ENCODE data around the gene FGFR2. TPM values are rescaled to one million over a fixed set of nuclear protein-coding genes. Genes with fewer than 3 reads are reported as not detected.

FGFR2 gene
- 47.1 and 71.1 TPM in 2 replicates for total RNA-seq (2014; rRNA removed; shearing (Covaris generic))

DNA sequence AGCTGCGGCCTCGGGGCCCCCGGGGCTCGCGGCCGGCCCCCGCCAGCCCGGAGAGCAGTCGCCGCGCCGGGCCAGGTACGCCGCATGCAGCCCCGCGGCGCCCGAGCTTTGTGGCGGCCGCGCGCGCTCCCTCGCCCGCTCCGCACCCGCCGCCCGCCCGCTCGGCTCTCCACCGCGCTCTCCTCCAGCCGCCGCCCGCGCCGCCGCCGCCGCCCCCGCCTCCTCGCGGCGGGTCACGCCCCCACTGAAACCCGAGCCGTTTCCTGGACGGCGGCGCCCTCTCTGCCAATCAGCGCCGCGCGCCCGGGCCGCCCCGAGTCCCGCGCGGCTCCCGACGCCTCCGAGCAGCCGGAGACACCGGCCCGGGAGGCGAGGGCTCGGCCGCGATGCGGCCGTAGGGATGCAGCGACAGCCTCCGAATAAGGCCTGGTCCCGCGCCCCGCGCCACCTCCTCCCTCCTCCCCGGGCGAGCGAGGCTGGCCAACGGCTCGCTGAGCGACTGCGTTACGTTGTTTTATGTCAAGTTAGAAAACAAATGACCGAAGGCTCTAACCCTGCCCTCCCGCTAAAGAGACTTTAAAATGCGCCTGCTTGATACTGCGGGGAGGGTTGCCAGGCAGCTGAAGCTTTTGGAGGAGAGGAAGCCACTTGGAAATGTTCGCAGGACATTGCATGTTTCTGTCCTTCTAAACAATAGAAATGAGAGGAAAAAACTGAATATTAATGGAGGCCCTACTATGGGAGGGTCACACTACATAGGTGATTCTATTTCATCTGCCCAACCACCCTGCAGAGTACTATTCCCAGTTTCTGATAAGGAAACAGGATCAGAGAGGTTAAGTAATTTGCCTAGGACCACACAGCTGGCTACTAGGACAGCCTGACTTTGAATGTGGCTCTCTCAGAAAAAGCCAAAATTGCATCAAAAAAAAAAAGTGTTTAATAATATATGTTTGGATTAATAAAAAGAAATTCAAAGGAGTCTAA is at the start of gene FGFR2:
FGFR2 (minus strand) TSS at position 182 of the 987 bp plus-strand sequence. CDS start 4,627 bp downstream, outside the sequence.
- Histone ChIP-seq H3K27me3 (ENCODE audit: control insufficient read depth, insufficient read depth, low read length) (peaks cover 3% of the 10 kb centered on the region; the same call in 1 of the 2 replicates), H3K36me3 (replicated peaks; ENCODE audit: control insufficient read depth, insufficient read depth, low read length) (peaks cover 9% of the 10 kb centered on the region), H3K4me3 (ENCODE audit: insufficient read depth, low read depth, low read length) (peak within 1 kb of the TSS; percentile 99)
- DNase-seq = peak; percentile 97

DNA sequence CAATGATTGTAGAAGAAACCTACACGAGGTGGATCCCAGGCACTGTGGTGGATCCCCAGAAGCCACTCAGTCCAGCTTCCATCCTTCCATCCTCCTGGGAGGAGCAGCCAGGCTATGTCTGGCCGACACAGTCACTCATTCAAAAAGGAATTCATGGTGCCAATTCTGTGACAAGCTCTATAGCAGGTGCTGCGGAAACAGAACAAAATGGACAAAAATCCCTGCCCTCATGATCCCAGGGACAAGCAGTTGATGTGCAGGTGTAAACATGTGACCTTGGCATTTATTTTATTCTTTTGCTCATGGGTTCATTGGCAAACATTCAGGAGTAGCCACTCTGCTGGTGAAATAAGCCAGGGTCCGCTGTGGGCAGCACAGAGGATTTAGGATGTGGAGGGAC is 49.2 kb upstream of the FGFR2 start:
- Histone ChIP-seq H3K27me3 (ENCODE audit: control insufficient read depth, insufficient read depth, low read length) (no peaks in the 10 kb centered on the region), H3K4me3 (ENCODE audit: insufficient read depth, low read depth, low read length) (no peak overlapping the region), H3K36me3 (replicated peaks; ENCODE audit: control insufficient read depth, insufficient read depth, low read length) (no peaks in the 10 kb centered on the region)
- DNase-seq = no peak

- no peak for DNase-seq
- H3K36me3 ChIP-seq (replicated peaks; ENCODE audit: control insufficient read depth, insufficient read depth, low read length) = no peaks in the 10 kb centered on the region
- H3K27me3 ChIP-seq (ENCODE audit: control insufficient read depth, insufficient read depth, low read length) = no peaks in the 10 kb centered on the region
- H3K4me3 ChIP-seq (ENCODE audit: insufficient read depth, low read depth, low read length) = no peak overlapping the region
These were observed 47.5 kb upstream of the FGFR2 start for GRCh38 chr10:121645696-121646095.

DNA sequence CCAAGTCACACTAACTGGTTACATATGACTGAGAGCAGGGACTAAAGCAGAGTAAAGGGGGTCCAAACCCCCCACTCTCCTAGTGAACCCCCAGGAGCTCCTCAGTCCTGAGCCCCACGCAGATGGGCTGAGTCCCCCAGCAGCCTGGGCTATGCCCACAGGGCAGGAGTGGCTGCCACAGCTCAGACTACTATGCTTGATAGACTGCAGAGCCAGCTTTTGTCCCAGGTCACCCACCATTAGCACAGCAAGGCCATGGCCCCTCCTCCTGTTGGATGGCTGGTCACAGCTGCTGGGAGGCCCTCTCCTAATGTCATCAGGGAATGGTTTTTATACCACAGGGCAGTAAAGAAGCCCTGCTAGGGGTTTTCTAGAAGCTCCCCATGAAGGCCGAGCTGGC is 46.3 kb upstream of the FGFR2 start:
- DNase-seq = no peak
- Histone ChIP-seq H3K36me3 (replicated peaks; ENCODE audit: control insufficient read depth, insufficient read depth, low read length) (no peaks in the 10 kb centered on the region), H3K4me3 (ENCODE audit: insufficient read depth, low read depth, low read length) (no peak overlapping the region), H3K27me3 (ENCODE audit: control insufficient read depth, insufficient read depth, low read length) (no peaks in the 10 kb centered on the region)

GRCh38 chr10:121640266-121640665 is 42.0 kb upstream of the FGFR2 start:
- no peak overlapping the region for H3K4me3 ChIP-seq (ENCODE audit: insufficient read depth, low read depth, low read length)
- no peak for DNase-seq
- H3K27me3 ChIP-seq (ENCODE audit: control insufficient read depth, insufficient read depth, low read length) = no peaks in the 10 kb centered on the region
- H3K36me3 ChIP-seq (replicated peaks; ENCODE audit: control insufficient read depth, insufficient read depth, low read length) = no peaks in the 10 kb centered on the region

GRCh38 chr10:121639416-121639815 is 41.2 kb upstream of the FGFR2 start:
- no peak overlapping the region for H3K4me3 ChIP-seq (ENCODE audit: insufficient read depth, low read depth, low read length)
- H3K27me3 ChIP-seq (ENCODE audit: control insufficient read depth, insufficient read depth, low read length) = no peaks in the 10 kb centered on the region
- no peaks in the 10 kb centered on the region for H3K36me3 ChIP-seq (replicated peaks; ENCODE audit: control insufficient read depth, insufficient read depth, low read length)
- no peak for DNase-seq

DNA sequence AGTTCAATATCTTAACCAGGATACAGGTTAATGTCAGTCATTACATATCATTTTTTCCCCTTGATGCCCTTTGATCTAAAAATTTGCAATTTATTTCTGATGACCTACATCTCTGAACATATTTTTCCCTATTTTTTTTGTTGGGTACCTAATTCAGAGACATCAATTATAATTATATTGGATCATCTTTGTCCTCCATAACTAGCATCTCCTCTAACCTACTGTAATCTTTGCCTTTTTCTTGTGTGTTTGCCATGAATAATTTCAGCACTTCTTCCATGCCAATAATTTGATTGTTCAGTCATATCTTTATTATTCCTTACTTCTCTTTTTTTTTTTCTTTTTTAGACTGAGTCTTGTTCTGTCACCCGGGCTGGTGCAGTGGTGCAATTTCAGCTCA is 39.2 kb upstream of the FGFR2 start:
- no peak for DNase-seq
- no peaks in the 10 kb centered on the region for H3K36me3 ChIP-seq (replicated peaks; ENCODE audit: control insufficient read depth, insufficient read depth, low read length)
- no peaks in the 10 kb centered on the region for H3K27me3 ChIP-seq (ENCODE audit: control insufficient read depth, insufficient read depth, low read length)
- H3K4me3 ChIP-seq (ENCODE audit: insufficient read depth, low read depth, low read length) = no peak overlapping the region

- no peak for DNase-seq
- Histone ChIP-seq H3K4me3 (ENCODE audit: insufficient read depth, low read depth, low read length) (no peak overlapping the region), H3K27me3 (ENCODE audit: control insufficient read depth, insufficient read depth, low read length) (no peaks in the 10 kb centered on the region), H3K36me3 (replicated peaks; ENCODE audit: control insufficient read depth, insufficient read depth, low read length) (no peaks in the 10 kb centered on the region)
These were observed 34.8 kb upstream of the FGFR2 start for GRCh38 chr10:121633056-121633455.

- no peak overlapping the region for H3K4me3 ChIP-seq (ENCODE audit: insufficient read depth, low read depth, low read length)
These were observed 33.3 kb upstream of the FGFR2 start for GRCh38 chr10:121631365-121632029.

DNA sequence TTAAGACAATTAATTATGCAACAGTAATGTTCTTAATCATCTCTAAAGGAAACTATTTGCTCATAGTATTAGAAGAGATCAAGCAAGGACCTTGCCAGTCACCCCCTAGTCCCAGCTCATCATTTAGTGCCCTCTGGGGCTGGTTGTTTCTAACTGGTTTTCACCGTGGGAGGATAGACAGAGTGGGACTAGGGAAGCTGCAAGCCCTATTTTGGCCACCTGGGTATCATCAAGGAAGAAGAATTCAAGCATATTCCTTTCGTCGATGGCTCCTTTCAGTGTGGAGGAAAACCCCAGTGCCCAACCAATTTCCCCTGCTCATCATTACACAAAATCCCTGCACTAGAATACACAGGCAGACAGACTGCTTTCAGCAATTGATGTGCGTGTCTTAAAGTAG is 30.6 kb upstream of the FGFR2 start:
- Histone ChIP-seq H3K4me3 (ENCODE audit: insufficient read depth, low read depth, low read length) (no peak overlapping the region), H3K27me3 (ENCODE audit: control insufficient read depth, insufficient read depth, low read length) (no peaks in the 10 kb centered on the region), H3K36me3 (replicated peaks; ENCODE audit: control insufficient read depth, insufficient read depth, low read length) (no peaks in the 10 kb centered on the region)
- DNase-seq = no peak

More at GRCh38 chr10:121631365-121632029, 33.3 kb upstream of the FGFR2 start:
- Histone ChIP-seq H3K36me3 (replicated peaks; ENCODE audit: control insufficient read depth, insufficient read depth, low read length) (no peaks in the 10 kb centered on the region), H3K27me3 (ENCODE audit: control insufficient read depth, insufficient read depth, low read length) (no peaks in the 10 kb centered on the region)
- no peak for DNase-seq

DNA sequence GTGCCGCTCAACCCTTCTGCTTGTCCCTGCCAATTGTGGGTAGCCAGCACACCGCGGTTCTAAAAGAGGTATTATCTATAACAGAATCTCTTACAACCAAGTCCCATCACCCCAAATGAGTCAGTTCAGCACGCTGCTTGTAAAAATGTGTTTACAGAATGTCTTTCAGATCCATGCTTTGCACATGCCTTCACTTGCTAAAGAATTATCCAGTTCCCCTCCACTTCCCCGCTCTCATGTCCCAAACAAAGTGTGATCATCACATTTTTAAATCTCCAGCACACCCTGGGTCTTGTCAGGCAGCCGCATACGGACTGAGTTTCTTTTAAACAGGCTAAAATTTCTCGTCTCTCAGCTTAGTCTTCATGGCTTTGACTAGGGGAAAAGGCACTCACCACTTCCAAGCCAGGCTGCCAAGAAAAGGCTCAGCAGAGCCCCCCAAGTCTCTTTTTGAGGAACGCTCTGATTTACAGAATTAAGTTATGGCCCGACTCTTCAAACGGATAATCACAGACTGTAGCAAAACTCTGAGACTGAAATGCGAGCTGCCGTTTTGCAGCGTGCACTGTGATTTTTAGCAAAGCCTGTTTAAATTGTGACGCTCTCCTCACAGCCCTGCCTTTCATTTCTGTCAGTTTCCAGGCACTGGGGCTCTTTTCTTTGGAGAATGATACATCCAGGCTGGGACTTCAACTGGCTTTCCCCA is 29.8 kb upstream of the FGFR2 start:
- H3K36me3 ChIP-seq (replicated peaks; ENCODE audit: control insufficient read depth, insufficient read depth, low read length) = no peaks in the 10 kb centered on the region
- H3K4me3 ChIP-seq (ENCODE audit: insufficient read depth, low read depth, low read length) = no peak overlapping the region

GRCh38 chr10:121624836-121625486 is 26.7 kb upstream of the FGFR2 start:
- no peak for DNase-seq
- Histone ChIP-seq H3K27me3 (ENCODE audit: control insufficient read depth, insufficient read depth, low read length) (no peaks in the 10 kb centered on the region), H3K4me3 (ENCODE audit: insufficient read depth, low read depth, low read length) (no peak overlapping the region), H3K36me3 (replicated peaks; ENCODE audit: control insufficient read depth, insufficient read depth, low read length) (no peaks in the 10 kb centered on the region)

More for the DNA sequence above, 29.8 kb upstream of the FGFR2 start:
- H3K27me3 ChIP-seq (ENCODE audit: control insufficient read depth, insufficient read depth, low read length) = no peaks in the 10 kb centered on the region
- no peak for DNase-seq

DNA sequence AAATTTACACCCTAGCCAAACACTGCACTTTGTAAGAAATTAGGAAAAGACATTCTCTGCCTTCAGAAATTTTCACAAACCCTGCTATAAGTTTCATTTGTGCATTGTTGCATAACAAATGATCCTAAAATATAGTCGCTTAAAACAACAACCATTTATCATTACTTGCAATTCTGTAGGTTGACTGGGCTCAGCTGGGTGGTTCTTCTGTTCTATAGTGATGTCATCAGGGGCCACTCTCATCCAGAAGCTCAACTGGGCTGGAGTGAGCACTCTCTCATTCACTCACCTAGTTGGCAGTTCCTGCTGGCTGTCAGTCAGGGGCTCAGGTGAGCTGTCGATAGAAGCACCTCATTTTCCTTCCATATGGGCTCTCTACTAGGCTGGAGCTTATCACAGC is 20.7 kb upstream of the FGFR2 start:
- Histone ChIP-seq H3K27me3 (ENCODE audit: control insufficient read depth, insufficient read depth, low read length) (no peaks in the 10 kb centered on the region), H3K36me3 (replicated peaks; ENCODE audit: control insufficient read depth, insufficient read depth, low read length) (no peaks in the 10 kb centered on the region), H3K4me3 (ENCODE audit: insufficient read depth, low read depth, low read length) (no peak overlapping the region)
- DNase-seq = no peak

GRCh38 chr10:121617176-121617575 is 18.9 kb upstream of the FGFR2 start:
- H3K27me3 ChIP-seq (ENCODE audit: control insufficient read depth, insufficient read depth, low read length) = peaks cover 1% of the 10 kb centered on the region; the same call in 1 of the 2 replicates
- no peak for DNase-seq
- H3K36me3 ChIP-seq (replicated peaks; ENCODE audit: control insufficient read depth, insufficient read depth, low read length) = no peaks in the 10 kb centered on the region
- no peak overlapping the region for H3K4me3 ChIP-seq (ENCODE audit: insufficient read depth, low read depth, low read length)
